ENCODE results near the gene OR8H3.

GRCh38 chr11:56152333-56152732, 30.2 kb downstream of the OR8H3 start:
- TF ChIP-seq CTCF (IDR thresholded peaks at IDR 0.05) = no peak
- TF ChIP-seq EZH2 (IDR thresholded peaks at IDR 0.05; ENCODE audit: borderline replicate concordance, insufficient read depth, low read depth, low read length, poor library complexity, severe bottlenecking) = no peak

Data from B cell (primary cell).